Coronary artery (tissue), 2 donors: ENCODE results near the gene EXOC3.

Source experiments
- DNase-seq: peaks from one replicate; pipeline ENCODE4 v3.0.0-alpha.2; 2017; ENCODE audit warnings: low spot score
- H3K27ac ChIP-seq, 2 donors: fragments of 200-600 bp; sonication (generic); one replicate each; pipeline ENCODE4 v1.5.1; 2016 to 2019
- H3K4me3 ChIP-seq: fragments of 200-600 bp; sonication (generic); 2 replicates; pipeline ENCODE4 v1.5.1; 2016; ENCODE audit warnings: mild to moderate bottlenecking, moderate library complexity
- CTCF ChIP-seq: fragments of 200-600 bp; sonication (generic); IDR thresholded peaks from one replicate; pipeline ENCODE4 v1.5.1; 2019; ENCODE audit warnings: antibody characterized with exemption

The EXOC3 gene

GRCh38 chr5:466661-467310 is 23.8 kb downstream of the EXOC3 start:
- no peak for TF ChIP-seq CTCF
- H3K4me3 ChIP-seq, result no peak overlapping the region
- no peak overlapping the region for H3K27ac ChIP-seq
- DNase-seq, result peak; percentile 45

- no peak for DNase-seq
Observed at GRCh38 chr5:468401-468800, 25.4 kb downstream of the EXOC3 start.

GRCh38 chr5:469752-470483 is 26.9 kb downstream of the EXOC3 start:
- TF ChIP-seq CTCF, result no peak
- Histone ChIP-seq H3K4me3 (no peak overlapping the region), H3K27ac (no peak overlapping the region)
- no peak for DNase-seq

More at GRCh38 chr5:468401-468800, 25.4 kb downstream of the EXOC3 start:
- Histone ChIP-seq H3K4me3 (no peak overlapping the region), H3K27ac (no peak overlapping the region)
- TF ChIP-seq CTCF, result no peak

- DNase-seq, result no peak
- H3K27ac ChIP-seq, result no peak overlapping the region
- H3K4me3 ChIP-seq, result peak overlapping the region; percentile 79
- TF ChIP-seq CTCF, result no peak
Observed at GRCh38 chr5:470961-471749, 28.2 kb downstream of the EXOC3 start.

DNA sequence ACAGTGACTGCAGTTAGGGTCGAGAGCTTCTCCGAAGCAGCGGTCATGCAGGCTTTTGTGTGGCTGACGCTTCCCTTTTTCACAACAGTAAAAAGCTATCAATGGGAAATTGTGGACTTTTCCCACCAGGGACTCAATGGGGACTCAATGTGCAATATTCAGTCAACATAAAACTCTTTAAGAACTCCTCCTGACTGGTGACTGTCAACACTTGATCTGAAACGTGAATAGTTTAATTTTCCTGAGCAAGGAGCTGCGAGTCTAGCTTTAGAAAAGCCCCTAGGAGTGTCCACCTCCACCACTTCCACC is 28.7 kb downstream of the EXOC3 start:
- peak overlapping the region; percentile 79 for H3K4me3 ChIP-seq
- DNase-seq, result no peak
- H3K27ac ChIP-seq, result peak overlapping the region in 1 of 2 donors; percentile 83
- TF ChIP-seq CTCF, result no peak

DNA sequence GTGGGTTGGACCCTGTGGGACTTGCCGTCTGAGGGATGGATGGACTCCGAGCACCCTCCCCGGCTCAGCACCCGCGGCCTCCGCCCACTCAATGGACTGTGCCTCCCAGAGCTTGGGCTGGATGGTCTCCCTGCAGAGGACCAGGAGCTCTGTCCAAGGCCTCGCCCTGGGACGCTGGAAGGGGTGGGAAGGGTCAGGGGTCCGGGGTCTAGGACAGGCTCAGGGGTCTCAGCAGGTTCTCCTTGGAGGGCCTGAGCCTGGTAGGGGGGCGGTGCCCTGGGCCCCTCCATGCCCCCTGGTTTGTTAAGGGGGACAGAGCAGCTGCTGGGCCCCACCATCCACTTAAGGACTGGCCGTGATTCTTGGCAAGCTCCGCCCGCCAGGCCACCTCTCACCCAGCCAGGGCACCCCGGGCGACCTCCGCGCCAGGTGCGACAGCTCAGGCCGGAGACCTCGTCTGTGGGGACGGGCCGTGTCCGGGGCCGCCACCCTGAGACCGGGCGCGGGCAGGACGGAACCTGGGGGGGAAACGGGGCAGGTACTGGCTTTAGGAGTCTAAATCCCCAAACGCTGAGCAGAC is 29.2 kb downstream of the EXOC3 start:
- DNase-seq, result no peak
- TF ChIP-seq CTCF, result no peak
- H3K4me3 ChIP-seq, result peak overlapping the region; percentile 79
- H3K27ac ChIP-seq, result peak overlapping the region; percentile 72 to 83
